ENCODE measurements around the gene SCT. TPM values are rescaled to one million over a fixed set of nuclear protein-coding genes. Genes with fewer than 3 reads are reported as not detected.

The SCT gene
- total RNA-seq: 10 to 100 TPM in 1 of 4 donors, not detected in 3; 12.6 TPM

- H3K27ac ChIP-seq: peak within 1 kb of the TSS in 2 of 4 donors; percentile 93 to 97
- no peaks in the 10 kb centered on the region for H3K27me3 ChIP-seq
- peaks cover 5 to 21% (median 8%) of the 10 kb centered on the region in 4 donors for H3K4me1 ChIP-seq
- no peak for TF ChIP-seq POLR2A (IDR thresholded peaks at IDR 0.05)
- TF ChIP-seq CTCF (IDR thresholded peaks at IDR 0.05): no peak
- no peaks in the 10 kb centered on the region for H3K9me3 ChIP-seq
- H3K36me3 ChIP-seq: peaks cover 0 to 7% (median 0%) of the 10 kb centered on the region in 3 donors
- H3K4me3 ChIP-seq: peak within 1 kb of the TSS in 2 of 4 donors; percentile 42 to 54
- DNase-seq: no peak
These were observed at the start of gene SCT for GRCh38 chr11:626475-627307. SCT (minus strand) TSS chr11:627181; CDS start chr11:627143, 38 bp downstream.

DNA sequence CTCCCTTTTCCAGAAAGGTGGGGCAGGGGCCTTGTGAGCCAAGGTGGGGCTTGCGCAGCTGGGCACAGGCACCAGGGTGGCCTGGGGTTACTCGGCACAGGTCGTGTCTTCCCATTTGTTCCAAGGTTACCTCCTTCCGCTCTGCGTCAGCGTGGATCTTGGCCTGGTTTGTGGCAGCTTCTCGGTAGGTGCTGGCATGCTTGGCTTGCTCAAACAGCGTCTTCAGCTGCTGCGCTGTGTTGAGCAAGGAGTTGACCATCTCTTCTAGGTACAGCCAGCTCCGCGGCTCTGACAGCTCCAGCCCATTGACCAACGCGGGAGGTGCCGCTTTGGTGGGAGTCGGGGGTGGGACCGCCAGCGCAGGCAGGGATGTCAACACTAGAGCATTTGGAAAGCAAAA, 47.4 kb upstream of the SCT start:
- Histone ChIP-seq H3K36me3 (peaks cover 0 to 63% (median 0%) of the 10 kb centered on the region in 3 donors), H3K27me3 (no peaks in the 10 kb centered on the region), H3K4me1 (no peaks in the 10 kb centered on the region), H3K4me3 (no peak overlapping the region), H3K9me3 (no peaks in the 10 kb centered on the region), H3K27ac (no peak overlapping the region)
- TF ChIP-seq POLR2A (IDR thresholded peaks at IDR 0.05): no peak
- no peak for TF ChIP-seq CTCF (IDR thresholded peaks at IDR 0.05)
- no peak for DNase-seq

GRCh38 chr11:673866-674265, 46.9 kb upstream of the SCT start:
- Histone ChIP-seq H3K27ac (no peak overlapping the region), H3K4me3 (no peak overlapping the region), H3K36me3 (peaks cover 0 to 59% (median 0%) of the 10 kb centered on the region in 3 donors), H3K27me3 (no peaks in the 10 kb centered on the region), H3K9me3 (no peaks in the 10 kb centered on the region), H3K4me1 (no peaks in the 10 kb centered on the region)
- DNase-seq: no peak
- TF ChIP-seq CTCF (IDR thresholded peaks at IDR 0.05) (no peak), POLR2A (IDR thresholded peaks at IDR 0.05) (no peak)

DNA sequence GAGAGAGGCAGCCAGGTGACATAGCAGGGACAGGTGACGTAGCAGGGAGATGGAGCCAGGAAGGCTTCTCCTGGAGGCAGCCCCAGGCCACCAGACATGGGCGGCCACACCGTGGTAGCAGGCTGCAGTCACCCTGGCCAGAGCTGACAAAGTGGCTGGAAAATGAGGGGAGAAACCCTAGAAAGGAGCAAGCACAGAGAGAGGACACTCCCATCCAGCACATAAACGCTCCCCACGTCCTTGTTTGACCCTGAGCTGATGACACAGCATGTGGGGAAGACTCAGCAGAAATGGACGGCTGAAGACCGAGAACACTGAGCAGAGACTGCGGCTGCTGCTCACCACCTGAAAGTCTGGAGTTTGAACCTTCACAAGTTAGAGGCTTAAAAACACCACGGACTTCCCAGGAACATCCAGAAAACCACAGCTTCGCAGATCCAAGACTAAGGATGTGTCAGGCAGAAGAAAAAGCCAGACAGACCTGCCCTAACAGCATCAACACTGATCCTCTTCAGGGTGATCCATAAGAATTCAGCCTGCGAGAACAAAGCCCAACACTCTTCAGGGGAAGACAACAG, 38.8 kb upstream of the SCT start:
- Histone ChIP-seq H3K27ac (peak overlapping the region in 2 of 4 donors; percentile 5 to 67), H3K4me3 (no peak overlapping the region), H3K36me3 (no peaks in the 10 kb centered on the region), H3K27me3 (no peaks in the 10 kb centered on the region), H3K9me3 (no peaks in the 10 kb centered on the region), H3K4me1 (no peaks in the 10 kb centered on the region)
- TF ChIP-seq POLR2A (IDR thresholded peaks at IDR 0.05) (no peak), CTCF (IDR thresholded peaks at IDR 0.05) (no peak)
- DNase-seq: no peak

- TF ChIP-seq CTCF (IDR thresholded peaks at IDR 0.05) (no peak), POLR2A (IDR thresholded peaks at IDR 0.05) (no peak)
- Histone ChIP-seq H3K27ac (peak overlapping the region in 1 of 4 donors; percentile 67), H3K36me3 (peaks cover 0 to 4% (median 0%) of the 10 kb centered on the region in 3 donors), H3K27me3 (no peaks in the 10 kb centered on the region), H3K9me3 (no peaks in the 10 kb centered on the region), H3K4me1 (no peaks in the 10 kb centered on the region), H3K4me3 (no peak overlapping the region)
- DNase-seq: no peak
These were observed 38.2 kb upstream of the SCT start for GRCh38 chr11:665062-665703.

Measured in Peyer's patch (tissue), 4 donors.